ENCODE results near the gene RNF123.

Gene RNF123

DNA sequence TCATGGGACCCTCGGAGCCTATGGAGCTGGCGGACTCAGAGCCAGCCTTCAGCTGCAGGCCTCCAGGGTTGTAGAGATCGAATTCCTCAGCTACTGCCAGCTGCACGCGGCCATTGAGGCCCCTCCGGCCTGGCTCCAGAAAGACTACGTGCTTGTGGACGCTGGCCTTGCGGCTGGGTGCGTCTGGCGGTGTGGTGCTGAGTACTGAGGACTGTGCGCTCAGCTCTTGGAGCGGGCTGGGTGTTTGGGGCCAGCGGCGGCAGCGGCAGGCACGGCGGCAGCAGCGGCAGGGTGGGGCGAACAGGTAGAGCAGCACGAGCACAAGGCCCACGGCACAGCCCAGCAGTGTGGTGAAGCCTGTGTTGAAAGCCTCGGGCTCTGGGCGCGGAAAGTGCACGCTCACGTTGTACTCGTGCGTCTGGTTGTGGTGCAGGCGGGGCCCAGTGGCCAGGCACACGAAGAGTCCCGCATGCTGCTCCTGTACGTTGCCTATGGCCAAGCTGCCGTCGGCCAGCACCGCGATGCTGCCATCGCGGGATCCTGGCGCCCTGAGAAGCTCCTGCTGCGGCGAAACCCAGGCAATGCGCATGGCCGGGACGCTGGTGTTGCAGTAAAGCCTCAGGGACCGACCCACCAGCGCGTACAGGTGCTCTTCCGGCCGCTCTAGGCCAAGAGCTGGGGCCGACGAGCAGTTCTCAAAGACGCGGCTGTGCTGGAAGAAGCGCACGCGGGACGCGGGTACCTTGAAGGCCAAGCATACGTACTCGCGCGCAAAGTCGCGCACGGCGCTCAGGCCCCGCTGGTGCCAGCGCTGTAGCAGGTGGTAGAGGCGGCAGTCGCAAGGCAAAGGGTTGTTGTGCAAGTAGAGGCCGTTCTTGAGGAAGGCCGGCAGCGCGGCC lies 28.9 kb downstream of the RNF123 start:
- DNase-seq (ENCODE audit: low read depth): no peak
- H3K4me3 ChIP-seq (replicated peaks; ENCODE audit: low read depth, low read length): no peak overlapping the region
- TF ChIP-seq, protein P1, sequence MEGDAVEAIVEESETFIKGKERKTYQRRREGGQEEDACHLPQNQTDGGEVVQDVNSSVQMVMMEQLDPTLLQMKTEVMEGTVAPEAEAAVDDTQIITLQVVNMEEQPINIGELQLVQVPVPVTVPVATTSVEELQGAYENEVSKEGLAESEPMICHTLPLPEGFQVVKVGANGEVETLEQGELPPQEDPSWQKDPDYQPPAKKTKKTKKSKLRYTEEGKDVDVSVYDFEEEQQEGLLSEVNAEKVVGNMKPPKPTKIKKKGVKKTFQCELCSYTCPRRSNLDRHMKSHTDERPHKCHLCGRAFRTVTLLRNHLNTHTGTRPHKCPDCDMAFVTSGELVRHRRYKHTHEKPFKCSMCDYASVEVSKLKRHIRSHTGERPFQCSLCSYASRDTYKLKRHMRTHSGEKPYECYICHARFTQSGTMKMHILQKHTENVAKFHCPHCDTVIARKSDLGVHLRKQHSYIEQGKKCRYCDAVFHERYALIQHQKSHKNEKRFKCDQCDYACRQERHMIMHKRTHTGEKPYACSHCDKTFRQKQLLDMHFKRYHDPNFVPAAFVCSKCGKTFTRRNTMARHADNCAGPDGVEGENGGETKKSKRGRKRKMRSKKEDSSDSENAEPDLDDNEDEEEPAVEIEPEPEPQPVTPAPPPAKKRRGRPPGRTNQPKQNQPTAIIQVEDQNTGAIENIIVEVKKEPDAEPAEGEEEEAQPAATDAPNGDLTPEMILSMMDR (IDR thresholded peaks at IDR 0.05; ENCODE audit: low read length, missing control alignments): no peak

DNA sequence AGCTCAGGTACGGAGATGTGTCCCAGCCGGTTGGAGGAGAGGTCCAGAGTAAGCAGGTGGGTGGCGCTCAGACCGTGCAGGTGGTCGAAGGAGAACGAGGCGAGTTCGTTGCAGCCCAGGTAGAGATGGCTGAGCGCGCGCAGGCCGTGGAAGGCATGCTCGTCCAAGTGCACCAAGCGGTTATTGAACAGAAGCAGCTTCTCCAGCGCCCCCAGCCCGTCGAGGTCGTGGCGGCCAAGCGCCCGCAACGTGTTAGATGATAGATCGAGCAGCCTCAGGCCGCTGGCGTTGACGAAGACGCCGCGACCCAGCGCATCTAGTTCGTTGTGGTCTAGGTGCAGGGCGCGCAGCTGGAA lies 29.5 kb downstream of the RNF123 start:
- DNase-seq (ENCODE audit: low read depth): no peak
- TF ChIP-seq, protein P1 (IDR thresholded peaks at IDR 0.05; ENCODE audit: low read length, missing control alignments): no peak
- peak overlapping the region; percentile 55 for H3K4me3 ChIP-seq (replicated peaks; ENCODE audit: low read depth, low read length)

DNA sequence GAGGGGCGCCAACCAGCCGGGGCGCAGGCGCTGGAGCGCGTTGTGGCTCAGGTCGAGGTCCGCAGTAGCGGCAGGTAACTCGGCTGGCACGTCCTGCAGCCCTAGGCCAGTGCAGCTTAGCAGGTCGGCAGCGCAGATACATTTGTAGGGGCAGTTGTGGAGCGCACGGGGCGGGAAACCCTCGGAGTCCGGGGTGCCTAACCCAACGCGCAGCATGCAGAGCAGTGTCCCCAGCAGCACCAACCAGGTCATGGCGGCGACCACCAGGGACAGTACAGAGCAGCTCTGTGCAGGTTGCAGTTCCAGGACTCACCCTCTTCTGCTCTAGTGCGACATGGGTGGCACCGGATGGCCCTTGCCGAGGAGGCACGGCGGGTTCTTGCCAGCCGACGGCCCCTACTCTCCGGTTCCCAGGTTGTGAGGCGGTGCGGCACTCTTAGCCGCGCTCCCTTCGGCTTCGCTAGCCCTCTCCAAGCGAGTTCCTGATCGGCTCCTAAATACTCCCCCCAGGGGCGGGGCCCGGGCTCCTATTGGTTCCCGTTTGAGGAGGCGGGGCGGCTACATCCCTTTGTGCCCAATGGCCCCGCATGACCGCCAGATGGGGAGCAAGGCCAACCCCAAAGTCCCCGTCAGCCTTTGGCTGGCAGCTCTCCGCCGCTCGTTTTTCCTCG lies 30.0 kb downstream of the RNF123 start, which contains the start of gene AMIGO3:
Gene AMIGO3, minus strand, starts transcription at position 471 of the 671 bp plus-strand sequence. Its CDS starts 219 bp downstream, at position 252.
- peak; percentile 89 for DNase-seq (ENCODE audit: low read depth)
- peak within 1 kb of the TSS; percentile 55 for H3K4me3 ChIP-seq (replicated peaks; ENCODE audit: low read depth, low read length)
- TF ChIP-seq, protein P1 (IDR thresholded peaks at IDR 0.05; ENCODE audit: low read length, missing control alignments): peak; percentile 48

DNA sequence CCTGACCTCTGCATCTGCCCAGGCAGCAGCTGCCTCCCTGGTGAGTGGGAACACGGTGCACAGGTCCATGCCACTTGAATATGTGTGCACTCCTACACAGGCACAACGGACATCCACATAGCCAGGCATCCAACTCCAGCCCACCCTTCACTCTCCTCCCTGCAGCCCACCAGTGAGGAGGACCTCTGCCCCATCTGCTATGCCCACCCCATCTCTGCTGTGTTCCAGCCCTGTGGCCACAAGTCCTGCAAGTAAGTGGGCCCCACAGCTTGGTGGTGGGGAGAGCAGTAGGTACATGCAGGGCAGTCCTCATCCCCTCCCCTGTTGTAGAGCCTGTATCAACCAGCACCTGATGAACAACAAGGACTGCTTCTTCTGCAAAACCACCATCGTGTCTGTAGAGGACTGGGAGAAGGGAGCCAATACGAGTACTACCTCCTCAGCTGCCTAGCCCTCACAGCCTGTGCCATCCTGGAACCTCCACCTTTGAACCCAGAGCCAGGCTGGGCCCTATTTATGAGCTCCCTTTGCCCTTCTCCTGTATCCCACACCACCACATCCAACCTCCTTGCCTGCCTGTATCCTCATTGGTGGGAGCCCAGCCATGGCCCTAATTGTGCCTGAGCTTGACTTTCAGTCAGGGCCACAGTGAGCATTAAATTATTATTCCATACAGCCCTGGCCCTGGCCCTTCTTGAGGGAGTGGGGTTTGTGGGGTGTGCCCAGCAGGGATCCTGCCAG lies 31.7 kb downstream of the RNF123 start:
- DNase-seq (ENCODE audit: low read depth): no peak
- TF ChIP-seq, protein P1 (IDR thresholded peaks at IDR 0.05; ENCODE audit: low read length, missing control alignments): no peak
- H3K4me3 ChIP-seq (replicated peaks; ENCODE audit: low read depth, low read length): no peak overlapping the region

DNA sequence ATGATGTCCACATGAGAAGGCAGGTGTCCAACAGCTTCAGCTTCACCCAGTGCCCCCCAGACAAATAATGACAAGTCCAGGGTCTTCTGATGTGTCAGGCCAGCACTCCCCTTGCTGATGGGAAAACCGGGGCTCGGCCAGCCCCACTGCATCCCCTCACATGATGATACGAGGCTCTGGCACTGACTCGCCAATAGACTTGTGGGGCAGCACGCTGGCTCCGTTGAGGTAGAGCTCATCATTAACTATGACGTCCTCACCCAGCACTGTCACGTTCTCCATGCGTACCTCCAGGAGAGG lies 32.2 kb downstream of the RNF123 start:
- H3K4me3 ChIP-seq (replicated peaks; ENCODE audit: low read depth, low read length): no peak overlapping the region
- no peak for DNase-seq (ENCODE audit: low read depth)
- TF ChIP-seq, protein P1 (IDR thresholded peaks at IDR 0.05; ENCODE audit: low read length, missing control alignments): no peak

DNA sequence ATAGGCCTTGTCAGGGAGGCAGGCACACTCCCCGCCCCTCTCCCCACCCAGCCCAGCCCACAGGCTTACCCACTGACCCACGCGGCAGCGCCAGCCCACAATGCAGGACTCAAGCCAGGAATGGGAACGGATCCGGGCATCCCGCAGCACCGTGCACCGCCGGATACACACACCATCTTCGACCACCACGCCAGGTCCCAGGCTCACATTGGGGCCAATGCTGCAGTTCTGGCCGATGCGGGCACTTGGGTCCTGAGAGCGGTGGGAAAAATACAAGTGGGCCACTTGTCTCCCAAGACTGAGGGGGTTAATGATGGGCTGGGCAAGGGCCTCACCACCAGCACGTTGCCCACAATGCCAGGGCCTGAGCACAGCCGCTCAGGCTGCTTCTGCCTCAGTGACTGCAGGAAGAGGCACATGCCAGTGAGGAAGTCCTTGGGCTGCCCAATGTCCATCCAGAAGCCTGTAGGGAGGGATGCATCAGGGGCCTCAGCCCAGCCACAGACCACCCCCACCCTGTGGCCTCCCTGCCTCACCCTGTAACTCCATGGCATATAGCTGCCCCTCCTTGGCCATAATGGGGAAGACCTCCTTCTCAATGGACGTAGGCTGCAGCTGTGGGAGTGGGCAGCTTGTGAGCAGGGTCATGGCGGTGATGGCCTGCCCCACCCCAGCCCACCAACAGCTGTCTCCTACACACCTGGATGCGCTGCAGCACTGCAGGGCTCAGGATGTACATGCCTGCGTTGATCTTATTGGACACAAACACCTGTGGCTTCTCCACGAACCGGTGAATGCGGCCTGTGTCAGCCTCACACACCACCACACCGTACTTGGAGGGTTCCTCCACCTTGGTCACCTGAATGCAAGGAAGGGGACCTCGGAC lies 32.8 kb downstream of the RNF123 start:
- DNase-seq (ENCODE audit: low read depth): no peak
- TF ChIP-seq, protein P1 (IDR thresholded peaks at IDR 0.05; ENCODE audit: low read length, missing control alignments): no peak
- peak overlapping the region; percentile 99 for H3K4me3 ChIP-seq (replicated peaks; ENCODE audit: low read depth, low read length)
